ENCODE data around the gene PPP1R1C.

PPP1R1C gene

DNA sequence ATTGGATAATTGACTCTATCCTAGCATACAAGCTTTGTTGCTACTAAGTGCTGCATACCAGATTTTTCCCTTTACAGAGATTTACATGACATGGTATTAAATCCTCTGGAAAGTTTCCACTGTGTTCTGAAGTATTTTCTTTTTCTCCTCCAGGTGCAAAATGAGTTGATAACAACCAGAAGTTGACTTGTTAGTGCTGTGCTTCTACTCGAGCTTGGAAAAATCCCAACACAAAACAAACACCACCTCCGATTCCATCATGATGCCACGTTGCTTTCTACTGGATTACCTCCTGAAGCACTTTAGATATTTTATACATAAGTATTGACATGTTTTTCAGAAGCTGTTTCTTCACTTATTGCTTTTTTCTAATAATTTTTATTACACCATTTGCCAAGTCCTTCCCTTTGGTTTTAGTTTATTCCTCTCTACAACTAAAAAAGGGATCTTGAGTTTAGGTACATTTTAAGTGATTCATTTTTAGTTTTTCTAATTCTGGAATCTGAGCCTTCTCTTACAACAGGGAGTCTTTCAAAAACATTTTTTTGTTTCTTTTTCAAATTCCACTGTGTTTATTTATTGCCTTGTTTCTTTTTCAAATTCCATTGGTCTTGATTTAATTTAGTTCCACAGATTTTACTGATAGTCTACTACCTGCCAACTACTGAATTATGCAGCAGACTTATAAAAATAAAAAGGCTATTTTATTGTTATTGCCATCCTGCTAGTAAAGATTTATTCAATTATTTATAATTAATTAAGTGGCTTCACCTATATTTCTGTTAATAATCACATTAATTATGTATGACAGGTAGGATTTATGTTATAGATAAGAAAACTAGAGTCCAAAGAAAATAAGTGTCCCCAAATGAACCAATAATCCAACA, 143.4 kb downstream of the PPP1R1C start:
- H3K36me3 Mint-ChIP-seq: no peaks in the 10 kb centered on the region
- H3K27me3 Mint-ChIP-seq: no peaks in the 10 kb centered on the region
- no peak overlapping the region for H3K4me3 Mint-ChIP-seq
- no peaks in the 10 kb centered on the region for H3K4me1 Mint-ChIP-seq (ENCODE audit: low read depth)
- H3K27ac Mint-ChIP-seq: no peak overlapping the region
- H3K9me3 Mint-ChIP-seq (ENCODE audit: low read depth): no peaks in the 10 kb centered on the region

DNA sequence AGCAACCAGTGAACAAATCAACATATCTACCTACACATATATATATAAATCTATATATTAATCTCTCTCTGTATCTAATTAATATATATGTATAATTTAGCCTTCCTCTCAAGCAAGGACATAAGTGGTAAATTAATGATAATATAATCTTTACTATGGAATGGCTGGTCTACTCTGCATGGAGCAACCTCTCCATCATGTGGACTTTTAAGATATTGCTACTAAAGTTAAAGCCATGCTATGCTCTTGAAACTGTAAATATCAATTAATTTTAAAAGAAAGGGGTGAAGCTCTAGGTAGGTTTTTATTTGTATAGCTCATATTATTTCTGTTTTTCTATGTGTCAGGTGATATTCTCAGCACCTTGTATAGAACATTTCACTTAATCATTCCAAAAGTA, 147.0 kb downstream of the PPP1R1C start:
- Mint-ChIP-seq H3K36me3 (no peaks in the 10 kb centered on the region), H3K4me1 (ENCODE audit: low read depth) (no peaks in the 10 kb centered on the region), H3K27ac (no peak overlapping the region), H3K9me3 (ENCODE audit: low read depth) (no peaks in the 10 kb centered on the region), H3K27me3 (no peaks in the 10 kb centered on the region), H3K4me3 (no peak overlapping the region)

DNA sequence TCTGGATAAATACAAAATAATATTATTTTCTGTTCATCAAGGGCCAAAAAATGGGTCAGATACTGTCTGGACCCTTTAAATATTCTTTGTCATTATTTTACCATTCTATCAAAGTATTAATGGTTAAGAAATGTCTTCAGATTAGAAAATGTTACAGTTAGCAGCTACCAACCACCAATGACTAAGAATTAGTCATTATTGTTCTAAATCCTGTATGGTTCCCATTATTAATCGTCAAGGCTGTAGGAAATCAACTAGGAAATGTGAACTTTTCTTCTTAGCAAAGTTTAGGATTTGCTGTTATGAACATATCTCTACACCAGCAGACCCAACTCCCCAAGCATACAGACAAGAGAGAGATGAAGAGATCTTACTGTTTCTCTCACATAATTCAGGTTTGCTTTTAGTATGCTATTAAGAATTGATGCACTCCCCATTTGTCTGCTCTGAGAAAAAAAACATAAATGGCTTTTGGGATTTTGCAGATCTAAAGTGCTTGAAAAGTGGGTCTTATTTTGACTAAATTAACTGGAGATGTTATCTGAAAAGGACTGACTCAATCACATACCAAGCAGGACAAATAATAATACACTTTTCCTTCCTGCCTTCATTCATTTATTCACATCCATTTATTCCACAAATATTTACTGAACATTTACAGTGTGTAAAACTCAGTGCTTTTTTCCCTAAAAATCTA, 147.7 kb downstream of the PPP1R1C start:
- H3K9me3 Mint-ChIP-seq (ENCODE audit: low read depth): no peaks in the 10 kb centered on the region
- H3K36me3 Mint-ChIP-seq: no peaks in the 10 kb centered on the region
- H3K4me3 Mint-ChIP-seq: no peak overlapping the region
- H3K4me1 Mint-ChIP-seq (ENCODE audit: low read depth): no peaks in the 10 kb centered on the region
- H3K27me3 Mint-ChIP-seq: no peaks in the 10 kb centered on the region
- no peak overlapping the region for H3K27ac Mint-ChIP-seq

DNA sequence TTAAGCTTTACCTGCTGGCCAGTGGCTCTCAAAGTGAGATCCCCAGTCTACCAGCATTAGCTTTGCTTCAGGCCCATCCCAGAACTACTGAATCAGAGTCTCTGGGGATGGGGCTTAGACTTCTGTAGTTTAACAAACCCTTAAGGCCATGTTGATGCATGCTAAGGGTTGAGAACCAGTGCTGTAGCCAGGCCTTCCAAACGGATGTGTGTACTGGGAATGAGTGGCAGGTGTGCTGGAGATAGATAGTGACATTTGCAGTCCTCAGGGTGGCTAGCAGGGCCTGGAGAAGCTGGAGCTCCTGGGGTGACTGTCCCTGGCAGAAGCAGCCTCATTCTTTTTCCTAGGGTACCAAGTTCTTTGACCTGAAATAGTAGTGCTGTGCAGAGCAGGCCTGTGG, 148.5 kb downstream of the PPP1R1C start:
- Mint-ChIP-seq H3K36me3 (no peaks in the 10 kb centered on the region), H3K9me3 (ENCODE audit: low read depth) (no peaks in the 10 kb centered on the region), H3K27me3 (no peaks in the 10 kb centered on the region), H3K4me1 (ENCODE audit: low read depth) (no peaks in the 10 kb centered on the region), H3K27ac (no peak overlapping the region), H3K4me3 (no peak overlapping the region)

DNA sequence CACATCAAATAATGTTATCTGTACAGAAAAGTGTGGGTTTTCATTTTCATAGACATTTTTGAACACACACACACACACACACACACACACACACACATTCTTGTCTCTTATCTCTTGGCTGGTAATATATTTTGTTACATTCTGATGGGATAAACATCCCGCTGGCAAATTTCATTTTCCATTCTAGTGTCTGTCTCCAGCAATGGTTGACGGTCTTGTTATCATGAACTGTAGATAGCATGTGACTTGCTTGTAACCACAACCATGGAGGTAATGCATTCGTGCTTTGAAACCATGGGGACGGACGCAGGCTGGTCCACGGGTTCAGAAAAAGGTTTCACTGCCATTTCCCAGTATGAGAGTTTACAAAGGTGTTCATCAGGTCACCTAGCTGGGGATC, 156.4 kb downstream of the PPP1R1C start:
- no peaks in the 10 kb centered on the region for H3K27me3 Mint-ChIP-seq
- H3K36me3 Mint-ChIP-seq: no peaks in the 10 kb centered on the region
- H3K4me3 Mint-ChIP-seq: no peak overlapping the region
- H3K9me3 Mint-ChIP-seq (ENCODE audit: low read depth): no peaks in the 10 kb centered on the region
- no peak overlapping the region for H3K27ac Mint-ChIP-seq
- no peaks in the 10 kb centered on the region for H3K4me1 Mint-ChIP-seq (ENCODE audit: low read depth)

DNA sequence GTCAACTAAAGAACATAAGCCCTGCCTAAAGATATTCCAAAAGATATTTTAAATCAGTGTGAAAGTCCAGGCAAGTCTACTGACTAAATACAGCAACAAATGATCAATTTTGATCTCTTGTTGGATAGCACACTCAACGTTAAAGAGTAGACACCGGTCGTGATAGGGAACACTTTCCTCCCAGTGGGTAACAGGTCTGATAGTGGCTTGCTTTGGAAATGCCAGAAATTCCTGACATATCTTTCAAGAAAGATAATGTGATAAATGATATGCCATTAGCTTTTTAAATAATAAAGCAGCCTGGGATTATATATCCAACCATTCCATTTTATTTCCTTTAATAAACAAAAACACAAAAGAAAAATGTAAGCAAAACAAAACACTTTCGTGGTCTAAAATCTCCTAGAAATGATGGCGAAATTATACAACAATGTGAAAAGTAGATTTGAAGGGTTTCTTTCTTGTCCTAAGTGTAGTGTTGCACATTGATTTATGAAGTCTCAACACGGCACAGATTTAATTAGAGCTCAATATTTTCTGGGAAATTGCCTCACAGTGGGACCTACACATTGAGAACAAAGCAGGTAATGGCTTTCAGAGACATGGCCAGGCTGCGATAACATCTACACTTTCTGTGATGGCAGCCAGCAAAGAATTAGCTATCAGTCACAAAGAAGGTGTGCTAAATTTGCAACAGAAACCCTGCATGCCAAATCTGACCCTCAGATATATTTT, 158.6 kb downstream of the PPP1R1C start:
- H3K4me1 Mint-ChIP-seq (ENCODE audit: low read depth): no peaks in the 10 kb centered on the region
- H3K4me3 Mint-ChIP-seq: no peak overlapping the region
- H3K27me3 Mint-ChIP-seq: no peaks in the 10 kb centered on the region
- no peaks in the 10 kb centered on the region for H3K9me3 Mint-ChIP-seq (ENCODE audit: low read depth)
- no peak overlapping the region for H3K27ac Mint-ChIP-seq
- H3K36me3 Mint-ChIP-seq: no peaks in the 10 kb centered on the region

DNA sequence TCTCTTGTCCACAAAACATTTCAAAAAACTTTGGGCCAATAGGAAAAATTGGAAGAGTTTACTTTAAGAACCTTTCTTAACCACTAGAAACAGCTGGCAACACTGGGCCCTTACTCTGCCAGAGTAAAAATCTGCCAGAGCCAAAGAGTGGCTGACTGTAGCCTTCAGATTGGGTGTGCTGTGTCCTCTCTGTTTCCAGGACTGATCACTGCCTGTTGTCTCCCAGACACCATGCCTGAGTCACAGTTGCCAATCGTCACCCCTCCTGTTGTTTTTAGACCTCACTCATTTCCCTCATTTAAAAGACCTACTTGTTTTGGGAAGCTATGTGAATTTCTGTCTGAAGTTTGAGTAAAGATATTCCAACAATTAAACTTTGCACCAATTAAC, 159.1 kb downstream of the PPP1R1C start:
- Mint-ChIP-seq H3K4me1 (ENCODE audit: low read depth) (no peaks in the 10 kb centered on the region), H3K27me3 (no peaks in the 10 kb centered on the region), H3K4me3 (no peak overlapping the region), H3K36me3 (no peaks in the 10 kb centered on the region), H3K9me3 (ENCODE audit: low read depth) (no peaks in the 10 kb centered on the region), H3K27ac (no peak overlapping the region)

DNA sequence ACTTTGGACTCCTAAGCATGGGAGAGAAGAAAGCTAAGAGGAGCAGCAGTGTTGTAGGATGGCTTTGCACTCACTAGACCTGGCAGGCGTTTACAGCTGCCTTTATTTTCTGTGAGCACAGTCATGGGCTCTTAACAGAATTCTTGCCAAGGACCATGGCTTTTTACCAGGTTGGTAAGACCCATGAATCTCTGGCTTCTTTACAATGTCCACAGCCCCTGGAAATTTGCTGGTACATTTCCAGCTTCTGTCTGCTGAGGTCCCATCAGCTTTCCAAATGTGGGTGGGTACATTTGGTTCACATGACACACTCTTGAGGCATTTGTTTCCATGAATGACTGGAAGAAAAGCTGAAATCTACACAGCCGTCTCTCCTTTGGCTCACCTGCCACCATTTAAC, 162.7 kb downstream of the PPP1R1C start:
- no peaks in the 10 kb centered on the region for H3K36me3 Mint-ChIP-seq
- no peaks in the 10 kb centered on the region for H3K4me1 Mint-ChIP-seq (ENCODE audit: low read depth)
- no peak overlapping the region for H3K4me3 Mint-ChIP-seq
- peaks cover under 1% of the 10 kb centered on the region for H3K27me3 Mint-ChIP-seq
- no peak overlapping the region for H3K27ac Mint-ChIP-seq
- H3K9me3 Mint-ChIP-seq (ENCODE audit: low read depth): no peaks in the 10 kb centered on the region

DNA sequence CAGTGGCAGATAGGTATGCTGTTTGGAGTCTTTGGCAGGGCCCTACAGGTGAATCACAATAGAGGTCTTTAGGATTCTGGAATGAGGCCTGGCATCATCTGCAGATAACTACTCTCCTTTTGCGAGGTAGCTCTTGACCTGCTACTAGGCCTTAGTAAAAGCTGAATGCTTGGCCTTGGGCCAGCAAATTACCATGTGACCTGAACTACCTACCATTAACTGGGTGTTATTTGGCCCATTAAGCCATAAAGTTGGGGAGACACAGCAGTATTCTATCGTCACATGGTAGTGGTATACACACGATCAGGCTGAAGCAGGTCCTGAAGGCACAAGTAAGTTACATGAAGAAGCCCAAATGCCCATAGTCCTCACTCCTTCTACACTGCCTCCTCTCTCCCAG, 178.2 kb downstream of the PPP1R1C start:
- Mint-ChIP-seq H3K36me3 (no peaks in the 10 kb centered on the region), H3K4me3 (no peak overlapping the region), H3K27ac (no peak overlapping the region), H3K9me3 (ENCODE audit: low read depth) (no peaks in the 10 kb centered on the region), H3K27me3 (peaks cover 1% of the 10 kb centered on the region), H3K4me1 (ENCODE audit: low read depth) (no peaks in the 10 kb centered on the region)

DNA sequence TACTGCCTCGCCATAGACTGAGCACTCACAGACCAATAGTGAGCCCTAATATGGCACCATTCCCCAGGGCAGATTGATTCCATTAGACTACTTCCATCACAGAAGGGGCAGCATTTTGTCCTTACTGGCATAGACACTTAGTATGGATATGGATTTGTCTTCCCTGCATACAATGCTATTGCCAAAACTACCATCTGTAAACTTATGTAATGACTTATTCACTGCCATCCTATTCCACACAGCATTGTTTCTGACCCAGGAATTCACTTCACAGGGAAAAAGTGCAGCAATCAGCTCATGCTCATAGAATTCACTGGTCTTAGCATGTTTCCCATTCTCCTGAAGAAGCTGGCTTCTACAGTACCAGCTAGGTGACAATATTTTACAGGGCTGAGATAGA, 179.0 kb downstream of the PPP1R1C start:
- peaks cover 1% of the 10 kb centered on the region for H3K27me3 Mint-ChIP-seq
- H3K27ac Mint-ChIP-seq: no peak overlapping the region
- H3K36me3 Mint-ChIP-seq: no peaks in the 10 kb centered on the region
- no peaks in the 10 kb centered on the region for H3K4me1 Mint-ChIP-seq (ENCODE audit: low read depth)
- H3K4me3 Mint-ChIP-seq: no peak overlapping the region
- no peaks in the 10 kb centered on the region for H3K9me3 Mint-ChIP-seq (ENCODE audit: low read depth)

DNA sequence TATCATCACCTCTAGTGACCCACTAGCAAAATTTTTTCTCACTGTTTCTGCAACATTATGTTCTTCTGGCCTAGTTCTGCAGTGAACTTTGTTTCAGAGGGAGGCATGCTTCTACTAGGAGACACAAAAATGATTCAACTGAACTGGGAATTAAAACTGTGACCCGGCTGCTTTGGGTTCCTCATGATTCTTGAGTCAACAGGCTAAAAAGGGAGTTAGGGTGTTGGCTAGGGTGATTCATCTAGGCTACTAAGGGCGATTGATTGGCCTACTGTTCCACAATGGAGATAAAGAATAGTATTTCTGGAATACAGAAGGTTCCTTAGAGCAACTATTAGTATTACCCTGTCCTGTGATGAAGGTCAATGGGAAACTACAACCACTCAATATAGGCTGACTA, 179.5 kb downstream of the PPP1R1C start:
- Mint-ChIP-seq H3K36me3 (no peaks in the 10 kb centered on the region), H3K27me3 (peaks cover 1% of the 10 kb centered on the region), H3K4me1 (ENCODE audit: low read depth) (no peaks in the 10 kb centered on the region), H3K9me3 (ENCODE audit: low read depth) (no peaks in the 10 kb centered on the region), H3K27ac (no peak overlapping the region), H3K4me3 (no peak overlapping the region)

DNA sequence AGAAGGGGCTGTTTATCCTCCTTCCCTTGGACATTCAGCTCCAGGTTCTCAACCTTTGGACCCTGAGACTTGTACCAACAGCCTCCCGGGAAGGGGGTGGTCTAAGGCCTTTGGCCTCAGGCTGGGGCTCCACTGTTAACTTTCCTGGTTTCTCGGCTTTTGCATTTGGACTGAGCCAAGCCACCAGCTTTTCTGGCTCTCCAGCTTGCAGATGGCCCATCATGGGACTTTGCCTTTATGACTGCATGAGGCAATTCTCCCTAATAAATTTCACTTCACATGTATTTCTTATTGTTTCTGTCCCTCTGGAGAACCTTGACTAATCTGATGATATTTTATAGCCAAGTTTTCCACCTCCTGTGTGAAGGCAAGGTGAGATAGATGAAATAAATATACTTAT, 180.8 kb downstream of the PPP1R1C start:
- H3K4me1 Mint-ChIP-seq (ENCODE audit: low read depth): no peaks in the 10 kb centered on the region
- H3K27me3 Mint-ChIP-seq: peaks cover 1% of the 10 kb centered on the region
- H3K9me3 Mint-ChIP-seq (ENCODE audit: low read depth): no peaks in the 10 kb centered on the region
- no peaks in the 10 kb centered on the region for H3K36me3 Mint-ChIP-seq
- no peak overlapping the region for H3K4me3 Mint-ChIP-seq
- no peak overlapping the region for H3K27ac Mint-ChIP-seq

DNA sequence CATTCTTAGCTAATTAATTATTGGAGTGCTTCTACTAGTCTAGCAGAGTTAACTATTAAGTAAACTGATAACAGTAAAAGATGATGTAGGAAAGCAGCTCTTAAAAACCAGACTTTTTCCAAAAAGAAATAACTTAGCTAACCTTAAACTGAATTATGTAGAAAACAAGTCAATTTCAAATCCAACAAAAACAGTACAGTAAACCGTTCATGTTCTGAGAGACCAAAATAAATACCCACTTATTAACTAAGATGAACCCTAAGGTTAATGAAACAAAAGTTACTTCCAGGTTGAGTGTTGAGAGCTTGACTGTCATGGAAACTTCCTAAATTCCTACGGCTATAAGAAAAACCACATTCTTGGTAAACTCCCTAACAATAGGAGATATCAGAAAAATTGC, 181.2 kb downstream of the PPP1R1C start:
- no peaks in the 10 kb centered on the region for H3K27me3 Mint-ChIP-seq
- H3K9me3 Mint-ChIP-seq (ENCODE audit: low read depth): no peaks in the 10 kb centered on the region
- no peaks in the 10 kb centered on the region for H3K36me3 Mint-ChIP-seq
- no peak overlapping the region for H3K27ac Mint-ChIP-seq
- no peaks in the 10 kb centered on the region for H3K4me1 Mint-ChIP-seq (ENCODE audit: low read depth)
- H3K4me3 Mint-ChIP-seq: no peak overlapping the region
